Kidney epithelial cell (primary cell): ENCODE results near the gene TAT. TPM values are rescaled to one million over a fixed set of nuclear protein-coding genes. Genes with fewer than 3 reads are reported as not detected.
"Not testable (repeated sequence)": the region's sequence is repeated elsewhere in the genome, so short reads cannot be mapped to it uniquely, and the experiment has no call there.

Experiments
- DNase-seq: peaks from one replicate; pipeline ENCODE4 v3.0.0-alpha.2; 2010; ENCODE audit warnings: low read depth
- H3K27me3 ChIP-seq: 2 replicates; pipeline ENCODE4 v1.6.0; 2011; ENCODE audit warnings: low read length; ENCODE audit not compliant: control insufficient read depth, insufficient read depth
- H3K36me3 ChIP-seq: 2 replicates; pipeline ENCODE4 v1.5.1; 2011; ENCODE audit warnings: low read length; ENCODE audit not compliant: control insufficient read depth, insufficient read depth
- H3K4me3 ChIP-seq: 2 replicates; pipeline ENCODE4 v1.5.1; 2011; ENCODE audit warnings: low read depth, mild to moderate bottlenecking, control low read depth, low read length
- total RNA-seq: library from RNA; depleted of rRNA; stranded (reverse); fragments of >200 nt; gene quantifications from 2 replicates; pipeline ENCODE4 v1.2.3, GENCODE V29; 2015
- TF ChIP-seq, protein P1 (sequence below): IDR thresholded peaks from 2 replicates; pipeline ENCODE4 v1.5.1; 2011; ENCODE audit warnings: mild to moderate bottlenecking, moderate library complexity, low read length, control low read depth, inconsistent platforms; ENCODE audit not compliant: insufficient read depth, poor library complexity, severe bottlenecking

Gene TAT
- total RNA-seq, 1 donor from 2014 or later = not detected

DNA sequence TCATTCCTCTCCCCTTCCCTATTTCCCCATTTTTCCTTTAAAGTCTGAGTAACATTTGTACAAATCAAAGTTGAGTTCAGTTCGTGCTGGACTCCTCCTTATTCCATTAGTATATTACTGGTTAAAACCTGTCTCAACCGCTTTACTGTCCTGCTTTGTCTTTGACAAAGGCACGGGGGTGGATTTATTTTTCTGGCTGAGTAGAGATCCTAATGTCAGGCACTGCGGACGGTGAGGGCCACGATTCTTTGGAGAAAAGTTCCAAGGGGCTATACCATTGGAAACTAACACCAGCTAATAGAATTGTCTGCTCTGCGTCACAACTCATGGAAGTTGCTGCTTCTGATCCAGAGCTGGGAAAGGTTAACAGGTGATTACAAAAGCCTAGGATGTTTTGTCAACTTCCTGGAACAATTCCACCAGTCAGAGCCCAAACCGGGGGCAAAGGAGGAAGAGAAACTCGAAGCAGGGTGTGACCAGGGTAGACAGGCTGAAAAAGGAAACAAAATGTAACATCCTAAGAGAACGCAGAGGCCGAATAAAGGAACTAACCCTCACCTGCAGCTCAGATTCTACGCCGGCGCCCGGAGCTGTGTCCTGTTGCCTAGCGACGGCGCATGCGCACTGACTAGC, 12.4 kb downstream of the TAT start:
- TF ChIP-seq, protein P1, sequence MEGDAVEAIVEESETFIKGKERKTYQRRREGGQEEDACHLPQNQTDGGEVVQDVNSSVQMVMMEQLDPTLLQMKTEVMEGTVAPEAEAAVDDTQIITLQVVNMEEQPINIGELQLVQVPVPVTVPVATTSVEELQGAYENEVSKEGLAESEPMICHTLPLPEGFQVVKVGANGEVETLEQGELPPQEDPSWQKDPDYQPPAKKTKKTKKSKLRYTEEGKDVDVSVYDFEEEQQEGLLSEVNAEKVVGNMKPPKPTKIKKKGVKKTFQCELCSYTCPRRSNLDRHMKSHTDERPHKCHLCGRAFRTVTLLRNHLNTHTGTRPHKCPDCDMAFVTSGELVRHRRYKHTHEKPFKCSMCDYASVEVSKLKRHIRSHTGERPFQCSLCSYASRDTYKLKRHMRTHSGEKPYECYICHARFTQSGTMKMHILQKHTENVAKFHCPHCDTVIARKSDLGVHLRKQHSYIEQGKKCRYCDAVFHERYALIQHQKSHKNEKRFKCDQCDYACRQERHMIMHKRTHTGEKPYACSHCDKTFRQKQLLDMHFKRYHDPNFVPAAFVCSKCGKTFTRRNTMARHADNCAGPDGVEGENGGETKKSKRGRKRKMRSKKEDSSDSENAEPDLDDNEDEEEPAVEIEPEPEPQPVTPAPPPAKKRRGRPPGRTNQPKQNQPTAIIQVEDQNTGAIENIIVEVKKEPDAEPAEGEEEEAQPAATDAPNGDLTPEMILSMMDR = no peak
- Histone ChIP-seq H3K27me3 (no peaks in the 10 kb centered on the region), H3K4me3 (peak overlapping the region; percentile 50), H3K36me3 (no peaks in the 10 kb centered on the region)
- no peak for DNase-seq

DNA sequence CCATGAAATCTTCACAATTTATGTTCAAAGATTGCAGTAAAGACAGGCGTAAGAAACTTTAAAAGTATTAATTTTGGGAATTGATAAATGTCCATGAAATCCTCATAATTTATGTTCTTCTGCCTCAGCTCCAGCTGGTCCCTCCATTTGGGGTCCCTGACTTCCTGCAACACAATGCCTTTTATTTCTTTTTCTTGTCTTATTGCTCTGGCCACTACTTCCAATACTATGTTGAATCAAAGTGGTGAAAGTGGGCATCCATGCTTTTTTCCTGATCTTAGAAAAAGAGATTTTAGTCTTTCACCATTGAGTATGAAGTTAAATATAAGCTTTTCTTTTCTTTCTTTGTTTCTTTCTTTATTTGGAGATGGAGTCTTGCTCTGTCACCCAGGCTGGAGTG, 14.3 kb downstream of the TAT start:
- H3K36me3 ChIP-seq = no peaks in the 10 kb centered on the region
- no peak overlapping the region for H3K4me3 ChIP-seq
- H3K27me3 ChIP-seq = no peaks in the 10 kb centered on the region
- TF ChIP-seq, protein P1 = no peak
- no peak for DNase-seq

DNA sequence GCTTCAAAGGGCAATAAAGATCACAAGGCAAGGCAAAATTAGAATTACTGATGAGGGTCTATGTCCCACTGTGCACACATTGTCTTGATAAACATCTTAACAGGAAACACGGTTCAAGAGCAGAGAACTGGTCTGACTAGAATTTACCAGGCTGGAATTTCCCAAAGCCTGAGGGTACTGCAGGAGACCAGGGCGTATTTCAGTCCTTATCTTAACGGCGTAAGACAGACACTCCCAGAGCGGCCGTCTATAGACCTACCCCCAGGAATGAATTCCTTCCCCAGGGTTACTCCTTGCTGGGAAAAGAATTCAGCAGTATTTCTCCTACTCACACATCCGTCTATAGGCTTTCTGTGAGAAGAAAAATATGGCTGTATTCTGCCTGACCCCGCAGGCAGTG, 15.0 kb downstream of the TAT start:
- not testable (repeated sequence) for H3K36me3 ChIP-seq, DNase-seq, H3K4me3 ChIP-seq, H3K27me3 ChIP-seq

DNA sequence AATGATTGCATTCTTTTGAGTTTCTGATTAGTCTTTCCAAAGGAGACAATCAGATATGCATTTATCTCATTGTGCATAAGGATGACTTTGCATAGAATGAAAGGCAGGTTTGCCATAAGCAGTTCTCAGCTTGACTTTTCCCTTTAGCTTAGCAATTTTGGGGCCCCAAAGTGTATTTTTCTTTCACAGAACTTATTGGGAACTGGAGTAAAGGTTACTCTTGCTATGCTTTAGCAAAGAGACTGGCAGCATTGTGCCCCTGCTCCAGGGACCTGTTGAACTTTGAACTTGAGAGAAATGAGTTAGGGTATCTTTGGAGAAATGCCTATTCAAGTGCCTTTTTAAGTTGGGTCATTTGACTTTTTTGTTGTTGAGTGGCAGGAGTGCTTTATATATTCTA, 17.0 kb downstream of the TAT start:
- Histone ChIP-seq H3K4me3 (no peak overlapping the region), H3K36me3 (no peaks in the 10 kb centered on the region), H3K27me3 (no peaks in the 10 kb centered on the region)
- TF ChIP-seq, protein P1 = no peak
- no peak for DNase-seq

DNA sequence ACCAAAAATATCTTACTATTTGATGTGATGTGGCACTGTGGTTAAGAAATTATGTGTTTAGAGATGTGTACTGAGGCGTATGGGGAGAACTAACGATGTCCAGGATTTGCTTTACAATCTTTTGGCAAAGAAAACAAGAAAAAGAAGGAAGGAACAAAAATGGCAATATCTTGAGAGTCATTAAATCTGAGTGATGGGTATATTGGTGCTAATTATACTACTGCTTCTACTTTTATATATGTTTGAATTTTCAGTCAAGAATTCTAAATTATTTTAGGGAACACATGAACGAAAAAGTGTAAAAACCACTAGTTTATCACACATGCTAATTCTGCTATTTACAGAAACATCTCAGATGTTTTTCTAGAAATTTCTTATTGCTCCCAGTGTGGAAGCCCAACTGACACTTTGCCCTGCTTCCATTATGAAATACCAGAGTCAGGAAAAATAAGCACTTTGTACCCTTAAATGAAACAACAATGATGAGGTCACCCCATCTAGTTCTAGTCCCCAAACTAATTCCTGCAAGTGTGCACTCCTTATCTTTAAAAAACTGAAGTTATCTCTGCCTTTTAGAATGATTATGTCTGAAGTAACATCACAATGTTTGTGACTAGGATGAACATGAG, 18.8 kb downstream of the TAT start:
- H3K36me3 ChIP-seq = no peaks in the 10 kb centered on the region
- TF ChIP-seq, protein P1 = no peak
- H3K27me3 ChIP-seq = no peaks in the 10 kb centered on the region
- H3K4me3 ChIP-seq = no peak overlapping the region
- no peak for DNase-seq

DNA sequence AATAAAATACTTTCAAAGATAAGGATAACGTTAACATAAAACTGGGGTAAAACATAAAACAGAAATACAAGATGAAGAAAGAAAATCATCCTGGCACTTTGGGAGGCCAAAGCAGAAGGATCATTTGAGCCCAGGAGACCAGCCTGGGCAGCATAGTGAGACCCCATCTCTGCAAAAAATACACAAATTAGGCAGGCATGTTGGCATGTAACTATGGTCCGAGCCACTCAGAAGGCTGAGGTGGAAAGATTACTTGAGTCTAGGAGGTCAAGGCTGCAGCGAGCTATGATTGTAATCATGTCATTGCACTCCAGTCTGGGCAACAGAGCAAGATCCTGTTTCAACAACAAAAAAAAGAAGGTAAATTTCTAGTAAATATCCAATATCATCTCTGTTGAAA, 19.6 kb downstream of the TAT start:
- Histone ChIP-seq H3K36me3 (no peaks in the 10 kb centered on the region), H3K4me3 (no peak overlapping the region), H3K27me3 (no peaks in the 10 kb centered on the region)
- TF ChIP-seq, protein P1 = no peak
- no peak for DNase-seq
